HG02798 (cell line): ENCODE results near the gene HBM.
"Not testable (repeated sequence)": the region's sequence is repeated elsewhere in the genome, so short reads cannot be mapped to it uniquely, and the experiment has no call there.

Experiments used
- ATAC-seq: cut with Tn5 transposase; IDR thresholded peaks from one replicate; pipeline ENCODE4 v1.9.1; 2021; ENCODE audit warnings: mild to moderate bottlenecking; ENCODE audit not compliant: unreplicated experiment, poor library complexity

The HBM gene, protein sequence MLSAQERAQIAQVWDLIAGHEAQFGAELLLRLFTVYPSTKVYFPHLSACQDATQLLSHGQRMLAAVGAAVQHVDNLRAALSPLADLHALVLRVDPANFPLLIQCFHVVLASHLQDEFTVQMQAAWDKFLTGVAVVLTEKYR

DNA sequence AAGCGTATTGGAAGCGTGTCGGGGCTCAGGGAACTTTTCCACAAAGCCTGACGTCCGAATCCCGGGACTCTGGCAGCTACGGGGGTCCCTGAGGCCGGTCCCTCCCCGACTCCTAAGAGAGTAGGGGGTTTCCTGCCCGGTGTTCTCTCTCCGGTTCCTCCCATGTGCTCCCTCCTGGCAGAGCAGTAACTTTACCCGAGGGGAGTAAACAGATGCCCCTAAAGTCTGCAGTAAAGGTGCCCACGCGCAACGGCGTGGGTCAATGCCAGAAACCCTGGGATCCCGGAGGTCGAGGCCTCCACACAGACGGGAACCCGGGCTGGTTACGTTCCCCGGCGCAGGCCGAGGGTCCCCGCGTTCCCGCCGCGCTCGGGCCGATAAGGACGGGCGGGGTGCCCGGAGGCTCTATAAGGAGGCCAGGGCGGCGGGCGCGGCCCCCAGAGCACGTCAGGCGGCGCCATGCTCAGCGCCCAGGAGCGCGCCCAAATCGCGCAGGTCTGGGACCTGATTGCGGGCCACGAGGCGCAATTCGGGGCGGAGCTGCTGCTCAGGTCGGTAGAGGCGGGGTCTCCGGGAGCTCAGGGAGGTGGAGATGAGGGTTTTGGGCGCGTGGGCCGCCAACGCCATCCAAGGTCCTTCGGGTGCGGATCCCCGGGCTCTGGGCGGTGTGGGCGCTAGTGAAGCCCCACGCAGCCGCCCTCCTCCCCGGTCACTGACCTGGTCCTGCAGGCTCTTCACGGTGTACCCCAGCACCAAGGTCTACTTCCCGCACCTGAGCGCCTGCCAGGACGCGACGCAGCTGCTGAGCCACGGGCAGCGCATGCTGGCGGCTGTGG is at the start of gene HBM:
Gene HBM, plus strand, starts transcription at position 440 of the 836 bp plus-strand sequence. Its CDS starts 20 bp downstream, at position 460.
- no peak for ATAC-seq

DNA sequence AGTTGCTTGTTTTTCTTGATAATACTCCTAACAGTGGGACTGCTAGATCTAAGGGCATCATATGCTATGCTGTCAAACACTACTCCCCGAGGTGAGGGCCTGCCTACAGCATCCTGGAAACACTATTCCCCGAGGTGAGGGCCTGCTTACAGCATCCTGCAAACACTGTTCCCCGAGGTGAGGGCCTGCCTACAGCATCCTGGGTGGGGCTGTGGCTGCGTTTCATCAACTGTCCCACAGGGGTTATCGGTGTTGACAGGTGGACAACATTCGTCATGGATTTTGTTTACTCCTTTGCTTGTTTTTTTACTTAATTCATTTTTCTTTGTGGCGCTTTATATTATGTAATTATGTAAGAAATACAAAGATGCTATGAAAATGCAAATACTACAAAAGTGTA is 49.8 kb upstream of the HBM start:
- ATAC-seq = no peak

DNA sequence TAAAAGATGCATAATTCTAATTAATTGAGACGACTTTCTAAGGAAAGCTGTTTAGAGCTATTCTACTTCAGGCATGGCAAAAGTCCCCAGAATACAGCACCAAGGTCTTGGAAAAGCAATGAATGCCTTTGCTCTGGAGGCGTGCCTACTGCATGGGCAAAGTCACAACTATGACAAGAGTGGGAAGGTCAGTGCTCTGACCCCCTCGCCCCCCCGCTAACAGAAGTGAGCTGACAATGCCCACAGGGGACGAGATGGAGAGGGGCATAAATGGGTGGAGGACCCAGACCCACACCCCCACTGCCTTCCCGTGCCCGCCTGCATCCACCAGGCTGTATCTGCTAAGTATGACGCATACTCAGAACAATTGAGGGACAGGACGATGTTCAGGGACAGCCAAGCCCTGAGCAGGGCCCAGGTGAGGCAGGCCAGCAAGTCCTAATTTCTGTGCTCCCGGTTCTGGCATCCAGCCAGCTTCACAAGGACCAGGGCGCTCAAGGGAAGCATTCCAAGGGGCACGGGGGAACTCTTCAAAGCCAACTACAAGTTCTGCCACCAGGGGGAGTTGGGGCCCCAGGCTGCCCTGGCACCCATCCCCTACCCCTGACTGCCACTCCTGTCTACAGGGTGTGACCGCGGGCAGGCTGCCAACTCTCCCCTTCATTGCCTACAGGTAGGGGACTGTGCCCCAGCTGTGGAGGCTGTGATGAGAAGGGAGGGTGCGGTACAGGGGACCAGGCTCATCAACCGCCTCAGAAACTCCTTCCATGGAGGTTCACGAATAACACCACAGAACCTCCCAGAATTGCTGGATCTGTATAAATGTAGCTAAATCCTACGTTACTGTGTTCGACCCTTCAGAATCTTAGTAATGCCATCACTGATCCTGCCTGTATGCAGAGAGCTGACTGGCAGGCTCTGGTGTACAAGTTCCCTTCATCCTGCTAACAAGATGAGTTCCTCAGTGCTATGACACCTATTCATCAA is 48.1 kb upstream of the HBM start:
- no peak for ATAC-seq

DNA sequence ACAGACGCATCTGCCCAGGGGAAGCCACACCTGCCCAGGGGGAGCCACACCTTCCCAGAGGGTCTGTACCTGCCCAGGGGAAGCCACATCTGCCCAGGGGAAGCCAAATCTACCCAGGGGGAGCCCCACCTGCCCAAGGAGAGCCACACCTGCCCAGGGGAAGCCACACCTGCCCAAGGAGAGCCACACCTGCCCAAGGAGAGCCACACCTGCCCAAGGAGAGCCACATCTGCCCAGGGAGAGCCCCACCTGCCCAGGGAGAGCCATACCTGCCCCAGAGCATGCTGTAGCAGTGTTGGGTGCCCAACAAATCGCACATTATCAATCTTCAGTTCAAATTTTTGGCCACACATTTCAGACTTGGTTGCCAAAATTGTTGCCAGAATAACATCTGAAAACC is 46.9 kb upstream of the HBM start:
- ATAC-seq = no peak

DNA sequence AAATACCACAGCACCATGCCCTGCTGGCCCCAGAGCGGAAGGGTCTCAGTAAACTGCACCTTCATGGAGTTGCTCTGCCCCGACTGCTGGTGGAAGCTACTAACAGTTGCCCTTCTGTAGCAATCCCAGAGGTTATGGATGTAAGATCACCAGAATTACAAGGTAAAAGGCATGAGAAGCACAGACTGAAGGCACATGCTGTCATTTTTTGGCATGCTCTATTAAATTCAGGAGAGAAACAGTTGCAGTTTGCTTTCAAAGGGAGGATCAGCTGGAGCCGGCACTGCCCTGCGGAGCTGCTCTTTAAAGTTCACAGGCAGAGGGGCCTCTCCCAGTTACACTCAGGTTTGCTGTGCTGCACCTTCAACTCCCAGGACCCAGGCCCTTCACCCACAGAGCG is 46.5 kb upstream of the HBM start:
- ATAC-seq = no peak

DNA sequence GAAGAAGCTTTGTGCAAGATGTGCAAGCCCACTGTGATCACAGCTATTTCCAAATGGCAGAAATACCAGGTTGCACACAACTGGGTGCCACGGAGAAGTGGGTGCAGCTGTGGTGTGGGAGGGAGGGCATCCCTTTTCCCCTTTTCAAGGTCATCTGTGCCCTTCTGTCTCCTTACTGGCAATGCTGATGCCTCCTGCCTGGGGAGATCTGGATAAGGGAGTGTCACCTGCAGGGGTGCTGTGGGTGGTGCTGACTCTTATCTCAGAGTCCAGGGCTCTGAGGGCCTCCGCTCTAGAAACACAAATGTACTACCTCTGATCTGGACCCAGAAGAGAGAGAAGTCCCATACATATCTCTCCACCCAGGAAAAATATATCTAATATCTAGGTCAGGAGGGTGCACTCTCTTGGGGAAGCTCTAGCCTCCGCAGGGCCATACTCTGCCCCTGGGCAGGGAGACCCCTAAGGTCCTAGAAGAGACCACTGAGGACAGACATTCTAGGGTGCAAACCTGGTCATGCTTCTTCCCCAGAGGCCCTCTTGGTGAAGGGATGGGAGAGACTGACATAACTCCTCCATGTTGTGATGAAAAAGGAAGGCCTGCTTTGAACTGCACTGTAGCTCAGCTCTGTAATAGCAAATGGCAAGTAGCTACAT is 45.8 kb upstream of the HBM start:
- no peak for ATAC-seq

DNA sequence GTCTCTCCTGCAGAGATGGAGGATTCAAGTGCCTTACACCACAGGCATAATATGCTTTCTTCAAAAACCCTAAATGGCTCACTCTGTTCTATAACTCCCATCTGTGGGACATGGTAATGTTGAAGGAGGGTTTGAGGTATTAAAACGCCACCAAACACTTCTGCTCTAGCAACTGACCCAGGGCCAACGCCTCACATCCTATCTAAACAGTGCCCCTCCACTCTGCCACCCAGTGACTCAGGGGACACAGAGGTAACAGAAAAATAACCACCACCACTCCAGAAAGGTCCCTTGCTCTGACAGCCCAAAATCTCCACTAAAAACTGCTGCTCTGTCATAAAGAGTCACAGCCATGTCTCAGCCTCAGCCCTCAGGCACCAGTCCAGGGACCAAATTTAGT is 45.0 kb upstream of the HBM start:
- no peak for ATAC-seq

DNA sequence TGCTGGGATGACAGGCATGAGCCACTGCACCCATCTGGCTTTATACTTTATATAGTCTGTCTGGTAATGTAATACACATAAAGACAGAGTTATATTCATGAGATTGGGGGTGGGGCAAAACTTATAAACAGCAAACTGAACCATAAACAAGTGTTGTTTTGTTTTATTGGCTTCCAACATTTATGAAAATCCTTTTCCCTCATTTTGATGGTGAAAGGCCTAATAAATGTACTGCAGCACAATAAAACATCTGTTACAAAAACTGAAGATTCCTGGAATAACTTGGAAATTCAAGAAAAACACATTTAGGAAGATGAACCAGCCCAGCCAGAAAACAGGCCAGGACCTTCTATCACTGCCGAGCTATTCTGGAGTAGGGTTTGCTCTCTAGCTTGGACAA is 43.4 kb upstream of the HBM start:
- ATAC-seq = no peak

DNA sequence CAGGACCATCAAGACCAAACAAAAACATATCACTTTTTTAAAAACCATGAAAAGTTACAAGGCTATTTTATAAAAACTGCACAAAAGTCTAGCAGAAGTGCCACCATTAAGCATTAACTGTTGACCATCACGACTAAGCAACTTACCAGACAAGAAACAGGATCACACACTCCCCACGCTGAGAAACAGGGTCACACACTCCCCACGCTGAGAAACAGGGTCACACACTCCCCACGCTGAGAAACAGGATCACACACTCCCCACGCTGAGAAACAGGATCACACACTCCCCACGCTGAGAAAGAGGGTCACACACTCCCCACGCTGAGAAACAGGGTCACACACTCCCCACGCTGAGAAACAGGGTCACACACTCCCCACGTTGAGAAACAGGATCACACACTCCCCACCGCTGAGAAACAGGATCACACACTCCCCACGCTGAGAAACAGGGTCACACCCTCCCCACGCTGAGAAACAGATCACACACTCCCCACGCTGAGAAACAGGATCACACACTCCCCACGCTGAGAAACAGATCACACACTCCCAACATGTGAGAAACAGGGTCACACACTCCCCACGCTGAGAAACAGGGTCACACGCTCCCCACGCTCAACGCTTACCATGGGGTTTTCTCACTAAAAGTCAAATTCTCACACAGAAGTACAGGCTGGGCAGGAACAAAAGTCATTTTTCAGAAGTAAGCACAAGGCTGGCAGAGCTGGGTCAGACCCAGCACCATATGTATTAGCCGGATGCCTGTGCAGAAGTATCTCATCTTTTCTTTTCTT is 42.0 kb upstream of the HBM start:
- ATAC-seq = not testable (repeated sequence)

DNA sequence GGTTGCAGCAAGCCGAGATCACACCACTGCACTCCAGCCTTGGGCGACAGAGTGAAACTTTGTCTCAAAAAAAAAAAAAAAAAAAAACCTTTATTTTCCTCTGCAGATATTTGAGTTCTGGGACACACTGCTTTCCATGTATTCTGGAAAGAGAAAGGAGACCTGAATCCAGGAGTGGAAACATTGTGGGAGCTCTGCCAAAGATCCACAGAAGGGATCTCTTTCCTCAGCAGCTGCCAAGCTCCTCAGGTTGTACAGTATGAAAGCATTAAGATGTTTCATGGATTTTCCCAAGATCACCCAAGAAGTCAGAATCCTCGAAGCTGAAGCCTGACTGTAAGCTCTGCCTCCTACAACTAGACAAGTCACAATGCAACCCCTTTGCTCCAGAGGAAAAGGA is 40.8 kb upstream of the HBM start:
- ATAC-seq = no peak

DNA sequence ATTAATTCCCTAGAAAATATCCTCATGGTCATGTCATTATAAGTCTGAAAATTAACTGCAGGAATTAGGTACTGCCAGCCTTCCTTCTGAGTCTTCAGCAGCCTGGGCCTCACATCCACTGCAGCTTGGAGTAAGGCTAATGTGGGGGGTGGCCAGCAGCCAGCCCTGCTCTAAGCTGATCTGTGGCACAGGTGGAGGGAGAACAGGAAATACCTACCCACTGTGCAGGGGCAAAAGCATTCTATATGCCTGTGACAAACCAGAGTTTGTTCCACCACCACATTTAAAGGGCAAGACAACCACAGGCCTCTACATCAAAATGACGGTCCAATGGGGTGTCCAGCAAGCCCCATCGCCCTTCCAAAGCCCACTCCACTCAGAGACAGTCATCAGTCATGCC is 36.7 kb upstream of the HBM start:
- no peak for ATAC-seq

DNA sequence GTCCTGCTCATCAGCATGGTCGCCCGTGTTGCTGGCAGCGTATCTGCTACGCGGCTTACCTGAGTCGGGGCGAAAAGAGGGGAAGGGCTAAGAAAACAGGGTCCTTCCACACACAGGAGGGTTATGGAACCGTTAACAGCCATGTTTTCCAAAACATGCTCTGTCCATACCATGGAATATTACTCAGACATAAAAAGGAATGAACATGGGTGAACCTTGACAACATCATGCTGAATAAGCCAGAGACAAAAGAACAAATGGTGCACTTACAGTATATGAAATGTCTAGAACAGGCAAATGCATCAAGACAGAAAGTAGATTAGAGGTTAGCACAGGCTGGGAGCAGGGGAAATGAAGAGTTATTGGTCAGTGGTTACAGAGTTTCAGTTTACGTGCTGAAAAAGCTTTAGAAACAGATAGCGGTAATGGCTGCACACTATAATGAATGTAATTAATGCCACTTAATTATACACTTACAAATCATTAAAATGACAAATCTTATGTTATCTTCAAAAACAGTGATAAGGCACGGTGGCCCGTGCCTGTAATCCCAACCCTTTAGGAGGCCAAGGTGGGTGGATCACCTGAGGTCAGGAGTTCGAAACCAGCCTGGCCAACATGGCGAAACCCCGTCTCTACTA is 35.1 kb upstream of the HBM start:
- no peak for ATAC-seq

DNA sequence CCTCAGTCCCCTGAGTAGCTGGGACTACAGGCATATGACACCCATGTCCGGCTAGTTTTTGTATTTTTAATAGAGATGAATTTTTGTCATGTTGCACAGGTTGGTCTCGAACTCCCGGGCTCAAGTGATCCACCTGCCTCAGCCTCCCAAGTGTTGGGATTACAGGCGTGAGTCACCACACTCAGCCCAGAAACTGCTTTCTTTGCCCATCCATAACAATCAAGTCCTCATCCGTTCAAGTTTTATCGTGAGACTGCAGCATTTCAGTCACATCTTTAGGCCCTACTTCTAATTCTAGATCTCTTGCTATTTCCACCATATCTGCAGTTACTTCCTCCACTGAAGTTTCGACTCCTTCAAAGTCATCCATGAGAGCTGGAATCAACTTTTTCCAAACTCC is 33.7 kb upstream of the HBM start:
- no peak for ATAC-seq

DNA sequence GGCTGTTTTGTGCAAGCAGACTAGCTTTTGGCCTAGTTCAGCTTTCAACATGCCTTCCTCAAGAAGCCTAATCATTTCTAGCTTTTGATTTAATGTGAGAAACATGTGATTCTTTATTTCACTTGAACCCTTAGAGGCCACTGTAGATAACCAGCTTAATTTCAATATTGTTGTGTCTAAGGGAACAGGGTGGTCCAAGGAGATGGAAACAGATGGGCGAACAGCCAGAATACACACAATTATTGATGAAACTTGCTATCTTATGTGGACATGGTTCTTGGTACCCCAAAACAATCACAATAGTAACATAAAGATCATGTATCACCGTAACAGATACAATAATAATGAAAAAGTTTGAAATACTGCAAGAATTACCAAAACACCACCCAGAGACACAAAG is 32.1 kb upstream of the HBM start:
- ATAC-seq = no peak

DNA sequence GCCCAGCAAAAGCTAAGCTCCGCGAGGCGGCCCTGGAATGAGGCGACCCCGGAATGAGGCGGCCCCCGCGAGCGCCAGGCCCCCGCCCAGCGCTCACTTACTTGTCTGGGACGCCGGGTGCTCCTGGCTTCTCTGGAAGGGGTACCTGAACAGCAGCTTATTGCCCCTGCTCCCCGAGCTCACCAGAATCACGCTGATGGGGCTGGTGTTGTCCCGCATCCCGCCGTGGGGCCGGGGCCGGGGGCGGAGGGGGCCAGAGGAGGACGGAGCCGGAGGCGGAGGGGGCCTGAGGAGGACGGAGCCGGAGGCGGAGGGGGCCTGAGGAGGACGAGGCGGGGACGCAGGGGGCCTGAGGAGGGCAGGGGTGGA is 27.7 kb upstream of the HBM start:
- ATAC-seq = no peak

DNA sequence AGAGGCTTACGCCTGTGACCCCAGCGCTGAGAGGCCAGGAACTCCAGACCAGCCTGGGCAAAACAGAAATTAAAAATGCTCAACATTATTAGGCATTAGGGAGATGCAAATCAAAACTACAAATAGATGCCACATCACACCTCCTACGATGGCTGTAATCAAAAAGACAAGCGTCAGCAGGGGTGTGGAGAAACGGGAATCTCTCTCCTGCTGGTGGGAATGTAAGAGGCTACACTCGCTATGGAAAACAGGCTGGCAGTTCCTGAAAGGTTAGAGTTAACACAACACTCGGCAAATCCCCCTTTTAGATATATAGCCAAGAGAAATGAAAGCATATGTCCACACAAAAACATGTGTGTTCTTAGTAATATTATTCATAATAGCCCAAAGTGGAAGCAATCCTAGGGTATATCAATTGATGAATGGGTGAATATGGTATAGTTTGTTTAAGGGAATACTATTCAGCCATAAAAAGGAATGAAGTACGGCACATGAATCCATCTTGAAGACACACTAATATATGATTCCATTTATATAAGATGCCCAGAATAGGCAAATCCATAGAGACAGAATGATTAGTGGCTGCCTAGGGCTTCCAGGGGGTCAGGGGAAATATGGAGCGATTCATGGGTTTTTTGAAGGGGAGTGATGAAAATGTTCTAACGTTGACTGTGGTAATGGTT is 25.5 kb upstream of the HBM start:
- ATAC-seq = no peak

DNA sequence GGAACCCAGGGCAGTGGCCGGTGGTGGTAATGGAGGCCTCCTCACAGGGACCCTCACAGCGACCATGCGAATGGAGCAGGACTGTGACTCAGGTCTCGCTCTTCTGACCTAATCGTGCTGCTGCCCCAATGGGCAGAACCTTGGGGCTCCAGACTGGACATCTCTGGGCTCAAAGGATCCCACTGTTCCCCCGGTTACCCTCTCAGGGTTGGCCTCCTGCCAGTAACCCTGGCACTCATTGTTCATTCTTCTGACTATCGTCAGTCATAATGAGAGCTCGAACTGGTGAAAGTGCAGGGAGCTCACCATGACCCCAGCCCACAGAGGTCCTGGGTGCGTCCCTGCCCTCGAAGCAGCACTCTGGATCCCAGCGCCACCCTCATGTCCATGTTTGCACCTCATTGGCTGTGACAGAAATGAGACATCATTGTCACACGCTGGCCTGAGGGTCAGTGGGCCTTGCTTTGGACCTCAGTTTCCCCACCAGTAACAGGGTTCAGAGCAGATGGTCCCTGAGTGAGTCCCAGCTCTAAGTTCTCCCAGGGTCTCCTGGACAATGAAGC is 23.3 kb upstream of the HBM start:
- no peak for ATAC-seq

DNA sequence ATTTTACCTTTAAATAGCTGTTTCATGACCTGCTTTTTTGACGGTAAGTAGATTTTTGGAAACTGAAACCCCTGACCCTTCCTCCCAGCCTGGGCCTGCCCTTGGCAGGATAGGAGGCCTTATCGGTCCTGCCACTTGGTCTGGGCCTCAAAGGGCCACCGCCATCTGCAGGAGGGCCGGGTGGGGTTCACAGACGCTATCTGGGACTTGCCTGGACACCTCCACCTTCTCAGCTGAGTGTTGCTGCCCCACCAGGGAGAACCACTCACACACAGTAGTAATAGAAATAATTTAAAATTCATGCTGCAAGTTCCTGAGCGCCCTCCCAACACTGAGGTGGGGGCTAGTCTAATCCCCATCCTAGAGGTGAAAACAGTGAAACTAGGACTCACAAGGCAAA is 22.7 kb upstream of the HBM start:
- ATAC-seq = no peak
